Measurements from ENCODE around the gene CDC42BPA.

DNA sequence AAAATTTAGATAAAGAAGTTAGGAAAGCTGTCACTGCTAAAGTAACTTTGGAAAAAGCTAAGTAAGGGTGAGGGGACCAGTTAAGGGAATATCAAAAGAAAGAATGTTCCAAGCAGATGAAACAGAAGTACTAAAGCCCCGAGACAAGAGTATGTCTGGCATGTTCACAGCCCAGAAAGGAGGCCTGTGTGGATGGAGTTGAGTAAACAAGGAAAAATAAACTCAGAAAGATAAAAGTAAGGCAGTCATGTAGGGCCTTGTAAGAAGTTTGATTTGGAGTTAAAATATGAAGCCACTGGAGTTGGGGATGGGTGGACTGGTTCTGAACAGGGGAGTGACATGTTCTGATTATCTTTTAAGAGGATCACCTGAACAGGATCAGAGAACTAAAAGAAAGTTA lies 177.9 kb downstream of the CDC42BPA start:
- TF ChIP-seq, protein P1, sequence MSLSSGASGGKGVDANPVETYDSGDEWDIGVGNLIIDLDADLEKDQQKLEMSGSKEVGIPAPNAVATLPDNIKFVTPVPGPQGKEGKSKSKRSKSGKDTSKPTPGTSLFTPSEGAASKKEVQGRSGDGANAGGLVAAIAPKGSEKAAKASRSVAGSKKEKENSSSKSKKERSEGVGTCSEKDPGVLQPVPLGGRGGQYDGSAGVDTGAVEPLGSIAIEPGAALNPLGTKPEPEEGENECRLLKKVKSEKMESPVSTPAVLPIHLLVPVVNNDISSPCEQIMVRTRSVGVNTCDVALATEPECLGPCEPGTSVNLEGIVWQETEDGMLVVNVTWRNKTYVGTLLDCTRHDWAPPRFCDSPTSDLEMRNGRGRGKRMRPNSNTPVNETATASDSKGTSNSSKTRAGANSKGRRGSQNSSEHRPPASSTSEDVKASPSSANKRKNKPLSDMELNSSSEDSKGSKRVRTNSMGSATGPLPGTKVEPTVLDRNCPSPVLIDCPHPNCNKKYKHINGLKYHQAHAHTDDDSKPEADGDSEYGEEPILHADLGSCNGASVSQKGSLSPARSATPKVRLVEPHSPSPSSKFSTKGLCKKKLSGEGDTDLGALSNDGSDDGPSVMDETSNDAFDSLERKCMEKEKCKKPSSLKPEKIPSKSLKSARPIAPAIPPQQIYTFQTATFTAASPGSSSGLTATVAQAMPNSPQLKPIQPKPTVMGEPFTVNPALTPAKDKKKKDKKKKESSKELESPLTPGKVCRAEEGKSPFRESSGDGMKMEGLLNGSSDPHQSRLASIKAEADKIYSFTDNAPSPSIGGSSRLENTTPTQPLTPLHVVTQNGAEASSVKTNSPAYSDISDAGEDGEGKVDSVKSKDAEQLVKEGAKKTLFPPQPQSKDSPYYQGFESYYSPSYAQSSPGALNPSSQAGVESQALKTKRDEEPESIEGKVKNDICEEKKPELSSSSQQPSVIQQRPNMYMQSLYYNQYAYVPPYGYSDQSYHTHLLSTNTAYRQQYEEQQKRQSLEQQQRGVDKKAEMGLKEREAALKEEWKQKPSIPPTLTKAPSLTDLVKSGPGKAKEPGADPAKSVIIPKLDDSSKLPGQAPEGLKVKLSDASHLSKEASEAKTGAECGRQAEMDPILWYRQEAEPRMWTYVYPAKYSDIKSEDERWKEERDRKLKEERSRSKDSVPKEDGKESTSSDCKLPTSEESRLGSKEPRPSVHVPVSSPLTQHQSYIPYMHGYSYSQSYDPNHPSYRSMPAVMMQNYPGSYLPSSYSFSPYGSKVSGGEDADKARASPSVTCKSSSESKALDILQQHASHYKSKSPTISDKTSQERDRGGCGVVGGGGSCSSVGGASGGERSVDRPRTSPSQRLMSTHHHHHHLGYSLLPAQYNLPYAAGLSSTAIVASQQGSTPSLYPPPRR (CRISPR knock-in tag; IDR thresholded peaks at IDR 0.05; ENCODE audit: borderline replicate concordance): no peak
- TF ChIP-seq FOXK2 (conservative IDR thresholded peaks at IDR 0.05 in 1 of 2, IDR thresholded peaks at IDR 0.05 in 1 of 2; ENCODE audit: low read depth in 2 of 2) (no peak), TCF7L2 (IDR thresholded peaks at IDR 0.05; ENCODE audit: low read depth, low read length) (no peak), ZBTB17 (CRISPR knock-in tag; IDR thresholded peaks at IDR 0.05) (no peak), MCM2 (IDR thresholded peaks at IDR 0.05; ENCODE audit: low read depth) (no peak), CTCF (IDR thresholded peaks at IDR 0.05 in 2 of 3, conservative IDR thresholded peaks at IDR 0.05 in 1 of 3; ENCODE audit: insufficient read depth in 2 of 3, low read depth in 1 of 3, low read length in 3 of 3) (no peak), TCF3 (CRISPR knock-in tag; IDR thresholded peaks at IDR 0.05) (no peak), RERE (CRISPR knock-in tag; IDR thresholded peaks at IDR 0.05; ENCODE audit: borderline replicate concordance) (no peak), BRF2 (IDR thresholded peaks at IDR 0.05; ENCODE audit: borderline replicate concordance, insufficient read depth, insufficient read length) (no peak), CBFA2T3 (IDR thresholded peaks at IDR 0.05) (no peak), EZH2 (IDR thresholded peaks at IDR 0.05; ENCODE audit: borderline replicate concordance, low read depth, low read length) (no peak)
